Loucy (cell line): Measurements from ENCODE around the gene KRT4.

Experiments
- H2AFZ ChIP-seq: fragments of 200-600 bp; sonication (generic); 2 replicates; pipeline ENCODE4 v1.6.0; 2016; ENCODE audit warnings: antibody characterized with exemption, mild to moderate bottlenecking, low read length, moderate library complexity
- H3F3A ChIP-seq: fragments of 200-600 bp; 2 replicates; pipeline ENCODE4 v1.6.0; 2016; ENCODE audit warnings: antibody characterized with exemption, low read depth, mild to moderate bottlenecking
- H3K27me3 ChIP-seq: fragments of 200-600 bp; sonication (generic); 2 replicates; pipeline ENCODE4 v1.6.1; 2014; ENCODE audit warnings: low read length, mild to moderate bottlenecking; ENCODE audit not compliant: insufficient read depth, poor library complexity, severe bottlenecking
- H3K36me3 ChIP-seq: fragments of 200-600 bp; sonication (generic); 2 replicates; pipeline ENCODE4 v1.6.1; 2016; ENCODE audit warnings: low read length; ENCODE audit not compliant: insufficient read depth
- H3K4me1 ChIP-seq: fragments of 200-600 bp; sonication (generic); 2 replicates; pipeline ENCODE4 v1.5.1; 2014; ENCODE audit warnings: low read length, mild to moderate bottlenecking; ENCODE audit not compliant: insufficient read depth, poor library complexity, severe bottlenecking
- H3K4me2 ChIP-seq: fragments of 200-600 bp; sonication (generic); 2 replicates; pipeline ENCODE4 v1.6.0; 2014; ENCODE audit warnings: antibody characterized with exemption, low read length, low read depth, mild to moderate bottlenecking; ENCODE audit not compliant: poor library complexity, severe bottlenecking
- H3K4me3 ChIP-seq: fragments of 200-600 bp; sonication (generic); 2 replicates; pipeline ENCODE4 v1.5.1; 2014; ENCODE audit warnings: low read length, mild to moderate bottlenecking, mixed read lengths; ENCODE audit not compliant: poor library complexity, severe bottlenecking
- H3K79me2 ChIP-seq: fragments of 200-600 bp; sonication (generic); 2 replicates; pipeline ENCODE4 v1.6.1; 2014; ENCODE audit warnings: low read length; ENCODE audit not compliant: insufficient read depth
- H3K9ac ChIP-seq: fragments of 200-600 bp; sonication (generic); 2 replicates; pipeline ENCODE4 v1.6.0; 2014; ENCODE audit warnings: mild to moderate bottlenecking, low read depth, low read length, moderate library complexity; ENCODE audit not compliant: poor library complexity, severe bottlenecking
- H3K9me2 ChIP-seq: fragments of 200-600 bp; sonication (generic); replicated peaks from 2 replicates; pipeline ENCODE4 v1.6.1; 2016; ENCODE audit warnings: low read depth, low read length, mixed read lengths
- H3K9me3 ChIP-seq: fragments of 200-600 bp; sonication (generic); 2 replicates; pipeline ENCODE4 v1.6.1; 2014; ENCODE audit warnings: mild to moderate bottlenecking, antibody characterized with exemption, low read length, low read depth; ENCODE audit not compliant: insufficient read depth
- H4K20me1 ChIP-seq: fragments of 200-600 bp; sonication (generic); 2 replicates; pipeline ENCODE4 v1.6.0; 2014; ENCODE audit warnings: antibody characterized with exemption, low read length, mild to moderate bottlenecking; ENCODE audit not compliant: insufficient read depth, poor library complexity, severe bottlenecking
- EZH2phosphoT487 ChIP-seq: fragments of 200-600 bp; IDR thresholded peaks from 2 replicates; pipeline ENCODE4 v1.6.1; 2018; ENCODE audit warnings: antibody characterized with exemption, mild to moderate bottlenecking, moderate library complexity, borderline replicate concordance
- TF ChIP-seq, protein P1 (sequence below): fragments of 200-600 bp; sonication (generic); conservative IDR thresholded peaks from 2 replicates; pipeline ENCODE4 v1.5.1; 2014; ENCODE audit warnings: mild to moderate bottlenecking, antibody characterized with exemption, low read length

Gene KRT4

DNA sequence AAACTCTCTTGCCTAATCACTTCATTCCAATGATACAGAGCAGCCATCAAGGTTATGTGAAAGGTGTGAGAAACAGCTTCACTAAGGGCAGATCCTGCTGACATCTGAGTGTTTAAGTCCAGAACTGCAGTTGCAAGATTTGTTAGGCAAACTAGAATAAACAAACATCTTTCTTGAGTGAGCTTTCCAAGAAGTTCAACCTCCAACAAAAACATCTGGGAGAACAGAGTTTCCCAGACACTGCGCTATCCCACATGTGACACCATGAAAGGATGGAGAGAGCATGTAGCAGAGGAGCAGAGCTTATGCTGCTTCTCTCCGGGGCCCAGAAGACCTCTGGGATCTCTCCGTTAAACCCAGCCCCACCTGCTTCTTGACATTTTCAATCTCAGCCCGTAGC, 42.4 kb downstream of the KRT4 start:
- Histone ChIP-seq H3K9me2 (no peaks in the 10 kb centered on the region), H3K4me3 (no peak overlapping the region), H3K36me3 (no peaks in the 10 kb centered on the region), H3K79me2 (no peaks in the 10 kb centered on the region), H3K9me3 (no peaks in the 10 kb centered on the region), H3F3A (no peaks in the 10 kb centered on the region), H2AFZ (no peak overlapping the region), H3K4me2 (no peak overlapping the region), H4K20me1 (no peaks in the 10 kb centered on the region), H3K27me3 (no peaks in the 10 kb centered on the region), H3K9ac (no peak overlapping the region), H3K4me1 (no peaks in the 10 kb centered on the region)
- TF ChIP-seq, protein P1, sequence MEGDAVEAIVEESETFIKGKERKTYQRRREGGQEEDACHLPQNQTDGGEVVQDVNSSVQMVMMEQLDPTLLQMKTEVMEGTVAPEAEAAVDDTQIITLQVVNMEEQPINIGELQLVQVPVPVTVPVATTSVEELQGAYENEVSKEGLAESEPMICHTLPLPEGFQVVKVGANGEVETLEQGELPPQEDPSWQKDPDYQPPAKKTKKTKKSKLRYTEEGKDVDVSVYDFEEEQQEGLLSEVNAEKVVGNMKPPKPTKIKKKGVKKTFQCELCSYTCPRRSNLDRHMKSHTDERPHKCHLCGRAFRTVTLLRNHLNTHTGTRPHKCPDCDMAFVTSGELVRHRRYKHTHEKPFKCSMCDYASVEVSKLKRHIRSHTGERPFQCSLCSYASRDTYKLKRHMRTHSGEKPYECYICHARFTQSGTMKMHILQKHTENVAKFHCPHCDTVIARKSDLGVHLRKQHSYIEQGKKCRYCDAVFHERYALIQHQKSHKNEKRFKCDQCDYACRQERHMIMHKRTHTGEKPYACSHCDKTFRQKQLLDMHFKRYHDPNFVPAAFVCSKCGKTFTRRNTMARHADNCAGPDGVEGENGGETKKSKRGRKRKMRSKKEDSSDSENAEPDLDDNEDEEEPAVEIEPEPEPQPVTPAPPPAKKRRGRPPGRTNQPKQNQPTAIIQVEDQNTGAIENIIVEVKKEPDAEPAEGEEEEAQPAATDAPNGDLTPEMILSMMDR = no peak
- TF ChIP-seq EZH2phosphoT487 = no peak

DNA sequence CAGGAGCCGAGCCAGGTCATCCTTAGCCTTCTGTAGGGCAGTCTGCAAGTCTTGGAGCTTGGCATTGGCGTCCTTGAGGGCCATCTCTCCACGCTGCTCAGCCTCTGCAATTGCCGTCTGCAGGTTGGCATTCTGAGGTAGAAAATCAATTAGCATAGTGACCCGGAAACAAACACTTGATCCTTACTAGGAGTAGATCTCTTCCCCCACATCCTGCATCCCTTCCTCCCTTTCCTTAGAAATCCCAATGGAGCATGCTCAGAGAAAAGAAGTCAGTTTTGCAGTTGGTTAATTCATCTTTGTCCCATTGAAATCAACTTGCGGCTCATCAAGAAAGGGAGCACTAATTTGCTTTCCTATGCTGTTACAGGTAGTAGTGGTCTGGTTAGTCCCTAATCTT, 42.8 kb downstream of the KRT4 start:
- Histone ChIP-seq H3K36me3 (no peaks in the 10 kb centered on the region), H3K9ac (no peak overlapping the region), H3K9me2 (no peaks in the 10 kb centered on the region), H3K4me2 (no peak overlapping the region), H4K20me1 (no peaks in the 10 kb centered on the region), H3F3A (no peaks in the 10 kb centered on the region), H2AFZ (no peak overlapping the region), H3K4me1 (no peaks in the 10 kb centered on the region), H3K27me3 (no peaks in the 10 kb centered on the region), H3K9me3 (no peaks in the 10 kb centered on the region), H3K4me3 (no peak overlapping the region), H3K79me2 (no peaks in the 10 kb centered on the region)
- TF ChIP-seq, protein P1 = no peak
- TF ChIP-seq EZH2phosphoT487 = no peak

DNA sequence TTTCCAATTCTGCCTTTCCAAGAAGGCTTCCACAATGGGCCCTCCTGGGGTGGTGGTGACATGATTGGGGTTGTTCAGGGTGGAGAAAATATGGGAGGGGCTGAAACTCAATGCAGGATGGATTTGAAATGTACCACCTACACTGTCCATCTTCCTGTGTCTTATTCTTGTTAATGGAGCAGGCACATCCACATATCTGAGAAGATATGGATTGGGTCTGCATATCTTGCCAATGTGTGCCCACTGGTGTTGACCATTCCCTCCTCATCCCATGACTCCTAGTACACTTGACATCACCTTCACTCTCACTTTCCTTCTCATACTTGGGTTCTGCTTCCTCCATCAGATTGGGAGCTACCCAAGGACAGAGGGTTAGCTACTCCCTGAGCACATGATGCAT, 44.0 kb downstream of the KRT4 start:
- Histone ChIP-seq H3K4me2 (no peak overlapping the region), H3K36me3 (no peaks in the 10 kb centered on the region), H3K4me3 (no peak overlapping the region), H2AFZ (no peak overlapping the region), H3K9me3 (no peaks in the 10 kb centered on the region), H3K9ac (no peak overlapping the region), H3F3A (no peaks in the 10 kb centered on the region), H3K27me3 (no peaks in the 10 kb centered on the region), H3K9me2 (no peaks in the 10 kb centered on the region), H3K79me2 (no peaks in the 10 kb centered on the region), H3K4me1 (no peaks in the 10 kb centered on the region), H4K20me1 (no peaks in the 10 kb centered on the region)
- no peak for TF ChIP-seq EZH2phosphoT487
- TF ChIP-seq, protein P1 = no peak
